SK-N-SH (cell line): ENCODE measurements around the gene FAM184B. TPM values are rescaled to one million over a fixed set of nuclear protein-coding genes. Genes with fewer than 3 reads are reported as not detected.

Experiments used
- CTCF ChIA-PET: fragments of 300-600, 350-600 bp; formaldehyde crosslinking; extraction: SDS; loops from one replicate; lab custom pipeline; 2021; lab: Yijun Ruan, JAX
- POLR2A ChIA-PET: fragments of 350-600 bp; sonication (Branson Sonifier 250); formaldehyde crosslinking; extraction: SDS; loops from one replicate; lab custom pipeline; 2020; ENCODE audit warnings: antibody characterized with exemption, inconsistent platforms; lab: Yijun Ruan, JAX
- DNase-seq: peaks from one replicate; pipeline ENCODE4 v3.0.0; 2012
- H2AFZ ChIP-seq: fragments of 200-600 bp; sonication (generic); 2 replicates; pipeline ENCODE4 v1.8.1; 2016; ENCODE audit warnings: antibody characterized with exemption, mild to moderate bottlenecking, low read depth
- H3F3A ChIP-seq: fragments of 200-600 bp; sonication (generic); replicated peaks from 2 replicates; pipeline ENCODE3; 2016; ENCODE audit warnings: antibody characterized with exemption, mild to moderate bottlenecking; ENCODE audit not compliant: insufficient read depth
- H3K27ac ChIP-seq, 2 experiments: fragments of 200-500 bp in 1 of 2; fragments of 200-600 bp in 1 of 2; sonication (Bioruptor generic) in 1 of 2; sonication (generic), shearing (Covaris generic) in 1 of 2; 2 replicates each; pipeline versions ENCODE4 v1.5.1 to v1.6.1; 2014 to 2016; ENCODE audit warnings: low read depth in 2 of 2, inconsistent platforms in 1 of 2, low read length in 1 of 2, mild to moderate bottlenecking in 1 of 2, mixed read lengths in 1 of 2
- H3K27me3 ChIP-seq: fragments of 200-600 bp; sonication (generic), shearing (Covaris generic); 2 replicates; pipeline ENCODE4 v1.6.1; 2016; ENCODE audit warnings: mixed run types; ENCODE audit not compliant: insufficient read depth
- H3K36me3 ChIP-seq, 2 experiments: fragments of 200-500 bp in 1 of 2; fragments of 200-600 bp in 1 of 2; sonication (Bioruptor generic) in 1 of 2; sonication (generic) in 1 of 2; replicated peaks in 1 of 2; 2 replicates each; pipeline versions ENCODE3 to v1.5.1; 2014 to 2016; ENCODE audit warnings: low read length in 1 of 2, mild to moderate bottlenecking in 1 of 2; ENCODE audit not compliant: insufficient read depth in 2 of 2, control insufficient read depth in 1 of 2
- H3K4me1 ChIP-seq, 2 experiments: fragments of 200-500 bp in 1 of 2; fragments of 200-600 bp in 1 of 2; sonication (Bioruptor generic) in 1 of 2; sonication (generic), shearing (Covaris generic) in 1 of 2; 2 replicates each; pipeline versions ENCODE4 v1.5.1 to v1.6.1; 2014 to 2016; ENCODE audit warnings: low read depth in 1 of 2, low read length in 1 of 2, mixed run types in 1 of 2; ENCODE audit not compliant: insufficient read depth in 2 of 2, control insufficient read depth in 1 of 2
- H3K4me2 ChIP-seq: fragments of 200-600 bp; sonication (generic), shearing (Covaris generic); 2 replicates; pipeline ENCODE4 v1.6.1; 2017; ENCODE audit warnings: mixed run types
- H3K4me3 ChIP-seq, 2 experiments: fragments of 200-500 bp in 1 of 2; fragments of 200-600 bp in 1 of 2; sonication (Bioruptor generic) in 1 of 2; sonication (generic), shearing (Covaris generic) in 1 of 2; 2 replicates each; pipeline versions ENCODE4 v1.5.1 to v1.8.1; 2014 to 2016; ENCODE audit warnings: low read depth in 2 of 2, inconsistent platforms in 1 of 2, low read length in 1 of 2, mild to moderate bottlenecking in 1 of 2, mixed read lengths in 1 of 2, moderate library complexity in 1 of 2
- H3K79me2 ChIP-seq: fragments of 200-600 bp; sonication (generic); 2 replicates; pipeline ENCODE4 v1.8.1; 2017; ENCODE audit warnings: mild to moderate bottlenecking; ENCODE audit not compliant: insufficient read depth
- H3K9ac ChIP-seq: fragments of 200-600 bp; sonication (generic); 2 replicates; pipeline ENCODE4 v1.6.1; 2017; ENCODE audit warnings: mixed run types
- H3K9me2 ChIP-seq: fragments of 200-600 bp; sonication (generic); 2 replicates; pipeline ENCODE4 v1.6.1; 2017; ENCODE audit warnings: mixed run types
- H3K9me3 ChIP-seq: fragments of 200-600 bp; sonication (generic); 2 replicates; pipeline ENCODE4 v1.6.1; 2017; ENCODE audit warnings: mixed run types, mild to moderate bottlenecking, moderate library complexity
- H4K20me1 ChIP-seq: fragments of 200-600 bp; sonication (generic); 2 replicates; pipeline ENCODE4 v1.6.1; 2017; ENCODE audit warnings: mild to moderate bottlenecking, mixed run types; ENCODE audit not compliant: insufficient read depth
- CHD2 ChIP-seq: fragments of 150-350 bp; IDR thresholded peaks from 2 replicates; pipeline ENCODE4 v1.6.1; 2018; ENCODE audit warnings: low read length; ENCODE audit not compliant: partially characterized antibody
- ELF1 ChIP-seq: IDR thresholded peaks from 2 replicates; pipeline ENCODE4 v1.4.0; 2012
- EZH2phosphoT487 ChIP-seq: fragments of 200-600 bp; sonication (generic); IDR thresholded peaks from 2 replicates; pipeline ENCODE4 v1.6.1; 2017; ENCODE audit warnings: low read depth, mixed run types, mild to moderate bottlenecking, antibody characterized with exemption, moderate library complexity, borderline replicate concordance
- FOSL2 ChIP-seq: IDR thresholded peaks from 2 replicates; pipeline ENCODE4 v1.4.0; 2012; ENCODE audit warnings: low read depth, mild to moderate bottlenecking, moderate library complexity, borderline replicate concordance
- FOXJ3 ChIP-seq: sonication (generic); formaldehyde crosslinking; IDR thresholded peaks from 2 replicates; pipeline ENCODE4 v1.5.1; 2020; ENCODE audit warnings: mild to moderate bottlenecking, missing genetic modification reagents
- FOXM1 ChIP-seq: IDR thresholded peaks from 2 replicates; pipeline ENCODE4 v1.4.0; 2012; ENCODE audit warnings: low read depth, mild to moderate bottlenecking
- MEF2A ChIP-seq: IDR thresholded peaks from 2 replicates; pipeline ENCODE4 v1.4.0; 2012; ENCODE audit warnings: low read depth, borderline replicate concordance
- MXI1 ChIP-seq: IDR thresholded peaks from 2 replicates; pipeline ENCODE4 v1.6.1; 2012; ENCODE audit warnings: mild to moderate bottlenecking, low read depth, low read length, improper control_type of control experiment
- NRF1 ChIP-seq: IDR thresholded peaks from 2 replicates; pipeline ENCODE4 v1.6.1; 2012; ENCODE audit warnings: low read depth, mild to moderate bottlenecking, low read length
- POLR2AphosphoS5 ChIP-seq: IDR thresholded peaks from 2 replicates; pipeline ENCODE4 v1.6.1; 2012; ENCODE audit warnings: low read depth, low read length
- RAD21 ChIP-seq: IDR thresholded peaks from 2 replicates; pipeline ENCODE4 v1.6.1; 2012; ENCODE audit warnings: mild to moderate bottlenecking, low read length
- RXRA ChIP-seq: IDR thresholded peaks from 2 replicates; pipeline ENCODE4 v1.4.0; 2012; ENCODE audit warnings: low read depth, mild to moderate bottlenecking, borderline replicate concordance
- SMC3 ChIP-seq: IDR thresholded peaks from 2 replicates; pipeline ENCODE4 v1.6.1; 2012; ENCODE audit warnings: low read depth, low read length, improper control_type of control experiment
- WGBS: methylation state at CpG from one replicate; pipeline ENCODE4 v1.1.6; 2017; ENCODE audit warnings: low lambda C conversion rate; 5-methylcytosine and 5-hydroxymethylcytosine counted together
- polyA plus RNA-seq, 3 experiments: library from polyadenylated mRNA; depleted of rRNA; stranded (reverse); fragments of >200 nt; gene quantifications; 2 replicates each; pipeline ENCODE4 v1.2.3, GENCODE V29; 2012
- TF ChIP-seq, protein P1 (sequence below): IDR thresholded peaks from 2 replicates; pipeline ENCODE4 v1.4.0; 2012; ENCODE audit warnings: low read depth
- TF ChIP-seq, protein P2 (sequence below): IDR thresholded peaks from 2 replicates; pipeline ENCODE4 v1.4.0; 2012; ENCODE audit warnings: low read depth, borderline replicate concordance
- TF ChIP-seq, protein P3 (sequence below): fragments of 150-350 bp; IDR thresholded peaks from 2 replicates; pipeline ENCODE4 v1.6.1; 2016; ENCODE audit warnings: mild to moderate bottlenecking, low read depth, low read length
- TF ChIP-seq, protein P4 (sequence below): IDR thresholded peaks from 2 replicates; pipeline ENCODE4; 2012
- TF ChIP-seq, protein P5 (sequence below): fragments of 200-600 bp; sonication (generic); IDR thresholded peaks from 2 replicates; pipeline ENCODE4 v1.6.1; 2017; ENCODE audit warnings: antibody characterized with exemption, mild to moderate bottlenecking, moderate library complexity

FAM184B gene
- polyA plus RNA-seq, 1 of the 3 experiments (the other 2 are of a cell fraction) = not detected

DNA sequence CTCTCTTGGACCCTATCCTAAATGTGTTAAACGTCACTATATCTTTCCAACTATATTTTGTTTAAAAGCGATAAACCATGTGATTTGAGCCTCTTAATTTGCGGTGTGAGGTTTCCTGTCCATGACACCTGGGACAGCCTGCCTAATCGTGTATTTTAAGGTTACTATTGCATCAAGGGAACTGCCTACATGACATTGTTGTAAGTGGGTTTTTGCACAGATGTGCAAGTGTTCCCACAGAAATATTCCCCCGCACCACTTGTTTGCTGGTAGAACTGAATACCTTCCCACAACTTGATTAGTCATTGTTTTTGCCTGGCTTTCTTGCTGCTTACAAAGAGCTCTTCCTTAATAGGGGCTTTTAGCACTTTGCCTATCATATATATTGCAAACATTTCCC, 5.1 kb upstream of the FAM184B start:
- CTCF ChIA-PET = interaction anchor here (1.3 to 1.8 kb wide), 3 partner anchors 14 to 238 kb away, joined by 3 to 6 read pairs (median 3); no protein-coding TSS in a partner anchor
- no peaks in the 10 kb centered on the region for H3K9me3 ChIP-seq
- 97% methylated on average over 5 of the region's 5 CpGs for WGBS

DNA sequence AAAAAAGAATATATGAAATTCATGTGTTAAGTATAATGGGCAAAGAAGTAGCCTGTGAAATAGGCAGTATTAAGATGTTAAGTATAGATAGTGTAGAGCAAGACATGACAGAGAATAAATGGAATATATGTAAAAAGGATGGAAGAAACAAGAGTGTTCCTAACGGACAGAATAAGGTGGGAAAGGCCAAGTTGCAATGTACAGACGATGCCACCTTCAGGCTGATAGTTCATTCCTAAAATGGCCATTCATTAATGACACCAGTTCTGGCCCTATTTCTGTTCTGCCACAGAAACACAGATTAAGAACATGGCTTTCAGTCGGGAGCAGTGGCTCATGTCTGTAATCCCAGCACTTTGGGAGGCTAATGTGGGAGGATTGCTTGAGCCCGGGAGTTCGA, 4.4 kb upstream of the FAM184B start:
- H3K27me3 ChIP-seq = no peaks in the 10 kb centered on the region
- no peaks in the 10 kb centered on the region for H3K9me2 ChIP-seq
- peaks cover 0 to 5% of the 10 kb centered on the region in 2 experiments; a peak in 2 of 4 replicates for H3K4me1 ChIP-seq
- no peak overlapping the region for H3K4me3 ChIP-seq
- H3K9ac ChIP-seq = no peak overlapping the region
- no peak overlapping the region for H3K27ac ChIP-seq
- H4K20me1 ChIP-seq = no peaks in the 10 kb centered on the region
- ChIA-PET CTCF (interaction anchor here (1.0 to 2.5 kb wide), 3 partner anchors 13 to 237 kb away, joined by 3 to 9 read pairs (median 4); no protein-coding TSS in a partner anchor), POLR2A (no interaction called here)
- H2AFZ ChIP-seq = no peak overlapping the region
- H3K36me3 ChIP-seq = peaks cover 0 to 3% of the 10 kb centered on the region in 2 experiments
- no peaks in the 10 kb centered on the region for H3K79me2 ChIP-seq
- 85% methylated on average over 5 of the region's 5 CpGs for WGBS
- peaks cover 9% of the 10 kb centered on the region for H3F3A ChIP-seq
- H3K9me3 ChIP-seq = no peaks in the 10 kb centered on the region
- DNase-seq = no peak
- no peak overlapping the region for H3K4me2 ChIP-seq
- TF ChIP-seq RXRA (no peak), FOSL2 (no peak), POLR2AphosphoS5 (no peak), EZH2phosphoT487 (no peak), RAD21 (peak; percentile 67), SMC3 (peak; percentile 19; the same call in 1 of the 2 replicates), FOXM1 (no peak), CHD2 (no peak), MXI1 (no peak), ELF1 (no peak)
- TF ChIP-seq, protein P1, sequence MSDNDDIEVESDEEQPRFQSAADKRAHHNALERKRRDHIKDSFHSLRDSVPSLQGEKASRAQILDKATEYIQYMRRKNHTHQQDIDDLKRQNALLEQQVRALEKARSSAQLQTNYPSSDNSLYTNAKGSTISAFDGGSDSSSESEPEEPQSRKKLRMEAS = no peak
- TF ChIP-seq, protein P2, sequence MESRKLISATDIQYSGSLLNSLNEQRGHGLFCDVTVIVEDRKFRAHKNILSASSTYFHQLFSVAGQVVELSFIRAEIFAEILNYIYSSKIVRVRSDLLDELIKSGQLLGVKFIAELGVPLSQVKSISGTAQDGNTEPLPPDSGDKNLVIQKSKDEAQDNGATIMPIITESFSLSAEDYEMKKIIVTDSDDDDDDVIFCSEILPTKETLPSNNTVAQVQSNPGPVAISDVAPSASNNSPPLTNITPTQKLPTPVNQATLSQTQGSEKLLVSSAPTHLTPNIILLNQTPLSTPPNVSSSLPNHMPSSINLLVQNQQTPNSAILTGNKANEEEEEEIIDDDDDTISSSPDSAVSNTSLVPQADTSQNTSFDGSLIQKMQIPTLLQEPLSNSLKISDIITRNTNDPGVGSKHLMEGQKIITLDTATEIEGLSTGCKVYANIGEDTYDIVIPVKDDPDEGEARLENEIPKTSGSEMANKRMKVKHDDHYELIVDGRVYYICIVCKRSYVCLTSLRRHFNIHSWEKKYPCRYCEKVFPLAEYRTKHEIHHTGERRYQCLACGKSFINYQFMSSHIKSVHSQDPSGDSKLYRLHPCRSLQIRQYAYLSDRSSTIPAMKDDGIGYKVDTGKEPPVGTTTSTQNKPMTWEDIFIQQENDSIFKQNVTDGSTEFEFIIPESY = no peak
- TF ChIP-seq, protein P3, sequence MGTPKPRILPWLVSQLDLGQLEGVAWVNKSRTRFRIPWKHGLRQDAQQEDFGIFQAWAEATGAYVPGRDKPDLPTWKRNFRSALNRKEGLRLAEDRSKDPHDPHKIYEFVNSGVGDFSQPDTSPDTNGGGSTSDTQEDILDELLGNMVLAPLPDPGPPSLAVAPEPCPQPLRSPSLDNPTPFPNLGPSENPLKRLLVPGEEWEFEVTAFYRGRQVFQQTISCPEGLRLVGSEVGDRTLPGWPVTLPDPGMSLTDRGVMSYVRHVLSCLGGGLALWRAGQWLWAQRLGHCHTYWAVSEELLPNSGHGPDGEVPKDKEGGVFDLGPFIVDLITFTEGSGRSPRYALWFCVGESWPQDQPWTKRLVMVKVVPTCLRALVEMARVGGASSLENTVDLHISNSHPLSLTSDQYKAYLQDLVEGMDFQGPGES = no peak

More for the DNA sequence above, 5.1 kb upstream of the FAM184B start:
- no peak for DNase-seq
- TF ChIP-seq FOXJ3 (no peak), NRF1 (no peak), POLR2AphosphoS5 (no peak), MEF2A (no peak), SMC3 (no peak)
- TF ChIP-seq, protein P4, sequence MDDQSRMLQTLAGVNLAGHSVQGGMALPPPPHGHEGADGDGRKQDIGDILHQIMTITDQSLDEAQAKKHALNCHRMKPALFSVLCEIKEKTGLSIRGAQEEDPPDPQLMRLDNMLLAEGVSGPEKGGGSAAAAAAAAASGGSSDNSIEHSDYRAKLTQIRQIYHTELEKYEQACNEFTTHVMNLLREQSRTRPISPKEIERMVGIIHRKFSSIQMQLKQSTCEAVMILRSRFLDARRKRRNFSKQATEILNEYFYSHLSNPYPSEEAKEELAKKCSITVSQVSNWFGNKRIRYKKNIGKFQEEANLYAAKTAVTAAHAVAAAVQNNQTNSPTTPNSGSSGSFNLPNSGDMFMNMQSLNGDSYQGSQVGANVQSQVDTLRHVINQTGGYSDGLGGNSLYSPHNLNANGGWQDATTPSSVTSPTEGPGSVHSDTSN = no peak
- TF ChIP-seq, protein P5, sequence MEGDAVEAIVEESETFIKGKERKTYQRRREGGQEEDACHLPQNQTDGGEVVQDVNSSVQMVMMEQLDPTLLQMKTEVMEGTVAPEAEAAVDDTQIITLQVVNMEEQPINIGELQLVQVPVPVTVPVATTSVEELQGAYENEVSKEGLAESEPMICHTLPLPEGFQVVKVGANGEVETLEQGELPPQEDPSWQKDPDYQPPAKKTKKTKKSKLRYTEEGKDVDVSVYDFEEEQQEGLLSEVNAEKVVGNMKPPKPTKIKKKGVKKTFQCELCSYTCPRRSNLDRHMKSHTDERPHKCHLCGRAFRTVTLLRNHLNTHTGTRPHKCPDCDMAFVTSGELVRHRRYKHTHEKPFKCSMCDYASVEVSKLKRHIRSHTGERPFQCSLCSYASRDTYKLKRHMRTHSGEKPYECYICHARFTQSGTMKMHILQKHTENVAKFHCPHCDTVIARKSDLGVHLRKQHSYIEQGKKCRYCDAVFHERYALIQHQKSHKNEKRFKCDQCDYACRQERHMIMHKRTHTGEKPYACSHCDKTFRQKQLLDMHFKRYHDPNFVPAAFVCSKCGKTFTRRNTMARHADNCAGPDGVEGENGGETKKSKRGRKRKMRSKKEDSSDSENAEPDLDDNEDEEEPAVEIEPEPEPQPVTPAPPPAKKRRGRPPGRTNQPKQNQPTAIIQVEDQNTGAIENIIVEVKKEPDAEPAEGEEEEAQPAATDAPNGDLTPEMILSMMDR = no peak
- TF ChIP-seq, protein P3 = no peak
- Histone ChIP-seq H3K4me1 (peaks cover 0 to 5% of the 10 kb centered on the region in 2 experiments; a peak in 1 of 4 replicates), H3K36me3 (peaks cover 0 to 8% of the 10 kb centered on the region in 2 experiments), H4K20me1 (no peaks in the 10 kb centered on the region), H3K27me3 (no peaks in the 10 kb centered on the region), H3K79me2 (no peaks in the 10 kb centered on the region), H3K4me2 (no peak overlapping the region), H3K4me3 (no peak overlapping the region), H3K27ac (no peak overlapping the region), H3K9ac (no peak overlapping the region), H2AFZ (no peak overlapping the region), H3K9me2 (no peaks in the 10 kb centered on the region), H3F3A (peaks cover 9% of the 10 kb centered on the region)
- POLR2A ChIA-PET = no interaction called here
